OCI-LY1 (cell line): ENCODE results near the gene PCLO.

ENCODE experiments used
- CTCF ChIP-seq: fragments of 200-600 bp; sonication (generic), shearing (Covaris generic); IDR thresholded peaks from 2 replicates; pipeline ENCODE4 v1.5.1; 2017; ENCODE audit warnings: mild to moderate bottlenecking, antibody characterized with exemption, low read length, moderate library complexity, mixed read lengths
- EZH2 ChIP-seq: fragments of 200-600 bp; sonication (generic), shearing (Covaris generic); IDR thresholded peaks from 2 replicates; pipeline ENCODE4 v1.8.0; 2017; ENCODE audit warnings: borderline replicate concordance, mixed run types, mild to moderate bottlenecking, antibody characterized with exemption, low read length, moderate library complexity, mixed read lengths

- TF ChIP-seq CTCF (no peak), EZH2 (no peak)
These were observed 57.6 kb downstream of the PCLO start for GRCh38 chr7:83105063-83105462.
